MCF 10A (cell line): ENCODE results near the gene IFFO2. TPM values are rescaled to one million over a fixed set of nuclear protein-coding genes. Genes with fewer than 3 reads are reported as not detected.

Experiments
- BruUV-seq: library from RNA; stranded (reverse); fragments of 400-500 nt; replicated peaks from 2 replicates; lab custom pipeline; 2021; lab: Mats Ljungman, UMichigan
- CTCF ChIA-PET: fragments of 300-600 bp; sonication (Branson Sonifier 250); formaldehyde crosslinking; extraction: SDS; loops from one replicate; lab custom pipeline; 2021; ENCODE audit warnings: antibody characterized with exemption, inconsistent platforms; lab: Yijun Ruan, JAX
- POLR2A ChIA-PET: fragments of 300-600, 350-650 bp; sonication (Branson Sonifier 250); formaldehyde crosslinking; extraction: SDS; loops from one replicate; lab custom pipeline; 2020; ENCODE audit warnings: antibody characterized with exemption, inconsistent platforms; lab: Yijun Ruan, JAX
- DNase-seq: peaks from one replicate; pipeline ENCODE4 v3.0.0-alpha.2; 2018; ENCODE audit not compliant: unreplicated experiment
- H3K27ac Mint-ChIP-seq: one replicate; pipeline ENCODE4 v1.8.0; 2022; ENCODE audit warnings: mild to moderate bottlenecking, low read depth, mixed read lengths; ENCODE audit not compliant: unreplicated experiment
- H3K27me3 Mint-ChIP-seq: one replicate; pipeline ENCODE4 v1.8.0; 2022; ENCODE audit warnings: mixed read lengths; ENCODE audit not compliant: insufficient read depth, unreplicated experiment
- H3K36me3 Mint-ChIP-seq: one replicate; pipeline ENCODE4 v1.8.0; 2022; ENCODE audit warnings: mild to moderate bottlenecking, moderate library complexity, mixed read lengths; ENCODE audit not compliant: insufficient read depth, unreplicated experiment
- H3K4me1 Mint-ChIP-seq: one replicate; pipeline ENCODE4 v1.8.0; 2022; ENCODE audit warnings: mixed read lengths; ENCODE audit not compliant: insufficient read depth, unreplicated experiment
- H3K4me3 Mint-ChIP-seq: one replicate; pipeline ENCODE4 v1.8.0; 2022; ENCODE audit warnings: mild to moderate bottlenecking, moderate library complexity, mixed read lengths; ENCODE audit not compliant: unreplicated experiment
- H3K9me3 Mint-ChIP-seq: one replicate; pipeline ENCODE4 v1.8.0; 2022; ENCODE audit warnings: mixed read lengths; ENCODE audit not compliant: unreplicated experiment
- CTCF ChIP-seq: fragments of 200-600 bp; IDR thresholded peaks from one replicate; pipeline ENCODE4 v1.8.0; 2022; ENCODE audit warnings: antibody characterized with exemption, mild to moderate bottlenecking; ENCODE audit not compliant: unreplicated experiment
- intact Hi-C: fragments of 100-400 bp; cut with micrococcal nuclease; formaldehyde crosslinking; loops from 2 replicates; pipeline ENCODE4 v1.14.1; 2022
- total RNA-seq: library from RNA; stranded (reverse); gene quantifications from 2 replicates; pipeline ENCODE4 v1.2.3, GENCODE V29; 2022

The IFFO2 gene
- total RNA-seq, 1 experiment from 2014 or later = 21.0 TPM

DNA sequence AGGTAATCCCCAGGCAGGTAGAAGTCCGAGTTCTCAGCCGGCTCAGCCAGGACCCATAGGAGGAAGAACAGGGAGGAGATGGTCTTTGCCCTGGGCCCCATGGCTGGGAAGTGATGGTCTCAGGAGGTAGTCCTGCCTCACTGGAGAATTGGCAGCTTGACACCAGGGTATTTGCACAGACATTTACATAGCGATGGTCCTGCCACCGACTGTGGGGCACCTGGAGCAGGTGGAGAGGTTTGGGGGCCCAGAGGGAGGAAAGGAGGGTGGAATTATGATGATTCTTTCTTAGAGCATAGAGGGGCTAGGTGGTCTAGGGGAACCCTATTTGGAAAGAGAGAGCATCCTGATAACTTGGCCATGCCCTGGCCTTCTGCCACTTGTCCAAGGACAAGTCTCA is 96.9 kb downstream of the IFFO2 start, which contains the start of gene TAS1R2:
TSS of gene TAS1R2 (minus strand) at position 101 of the 400 bp plus-strand sequence. CDS start at position 101, 0 bp downstream.
- Mint-ChIP-seq H3K4me1 (no peaks in the 10 kb centered on the region), H3K9me3 (no peaks in the 10 kb centered on the region), H3K27ac (no peak within 1 kb of the TSS), H3K27me3 (peaks cover 36% of the 10 kb centered on the region), H3K36me3 (no peaks in the 10 kb centered on the region), H3K4me3 (no peak within 1 kb of the TSS)
- no TSS peak for BruUV-seq
- intact Hi-C loops = no loop called here
- POLR2A ChIA-PET = no interaction called here
- TF ChIP-seq CTCF = no peak
- DNase-seq = no peak
- CTCF ChIA-PET = no interaction called here

DNA sequence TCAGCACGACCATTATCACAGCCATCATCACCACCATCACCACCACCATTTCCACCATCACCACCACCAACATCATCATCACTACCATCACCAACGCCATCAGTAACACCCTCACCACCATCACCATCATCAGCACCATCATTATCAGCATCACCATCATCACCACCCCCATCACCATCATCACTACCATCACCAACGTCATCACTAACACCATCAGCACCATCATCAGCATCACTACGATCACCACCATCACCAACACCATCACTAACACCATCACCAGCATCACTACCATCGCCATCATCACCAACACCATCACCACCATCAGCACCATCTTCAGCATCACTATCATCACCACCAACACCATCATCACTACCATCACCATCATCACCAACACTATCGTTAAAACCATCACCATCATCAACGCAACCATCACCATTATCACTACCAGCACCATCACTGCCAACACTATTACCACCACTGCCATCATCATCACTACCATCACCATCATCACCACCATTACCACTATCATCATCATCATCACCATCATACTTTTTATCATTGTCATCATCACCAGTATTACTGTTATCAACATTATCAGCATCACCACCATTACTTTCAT is 98.3 kb downstream of the IFFO2 start:
- intact Hi-C loops = no loop called here

DNA sequence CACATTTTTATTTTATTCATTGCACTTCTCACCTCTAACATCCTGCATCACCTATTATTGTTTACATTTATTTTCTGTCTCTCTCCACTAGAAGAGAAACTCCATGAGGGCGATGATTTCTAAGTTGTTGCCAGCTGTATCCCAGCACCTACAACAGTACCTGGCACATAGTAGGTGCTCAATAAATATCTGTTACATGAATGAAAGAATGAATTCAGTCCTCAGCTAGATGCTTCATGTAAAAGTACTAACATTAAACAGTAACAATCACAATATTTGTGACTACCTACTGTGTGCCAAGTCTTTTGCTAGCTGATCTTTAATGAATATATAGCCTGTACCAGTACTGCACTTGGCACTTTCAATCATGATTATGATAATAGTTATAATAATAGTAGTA is 100.0 kb downstream of the IFFO2 start:
- Mint-ChIP-seq H3K4me3 (no peak overlapping the region), H3K4me1 (no peaks in the 10 kb centered on the region), H3K9me3 (no peaks in the 10 kb centered on the region), H3K27ac (no peak overlapping the region), H3K36me3 (no peaks in the 10 kb centered on the region), H3K27me3 (peaks cover 20% of the 10 kb centered on the region)
- no peak for TF ChIP-seq CTCF
- DNase-seq = no peak
- intact Hi-C loops = no loop called here
- no TSS peak for BruUV-seq
- CTCF ChIA-PET = interaction anchor here (0.7 kb wide), 1 partner anchor 14 kb away, joined by 3 read pairs; no protein-coding TSS in a partner anchor
- POLR2A ChIA-PET = no interaction called here

More for the DNA sequence above, 98.3 kb downstream of the IFFO2 start:
- Mint-ChIP-seq H3K27me3 (peaks cover 22% of the 10 kb centered on the region), H3K36me3 (no peaks in the 10 kb centered on the region), H3K4me1 (no peaks in the 10 kb centered on the region), H3K4me3 (no peak overlapping the region), H3K9me3 (no peaks in the 10 kb centered on the region), H3K27ac (no peak overlapping the region)
- no TSS peak for BruUV-seq
- no peak for TF ChIP-seq CTCF
- ChIA-PET POLR2A (no interaction called here), CTCF (no interaction called here)
- no peak for DNase-seq

DNA sequence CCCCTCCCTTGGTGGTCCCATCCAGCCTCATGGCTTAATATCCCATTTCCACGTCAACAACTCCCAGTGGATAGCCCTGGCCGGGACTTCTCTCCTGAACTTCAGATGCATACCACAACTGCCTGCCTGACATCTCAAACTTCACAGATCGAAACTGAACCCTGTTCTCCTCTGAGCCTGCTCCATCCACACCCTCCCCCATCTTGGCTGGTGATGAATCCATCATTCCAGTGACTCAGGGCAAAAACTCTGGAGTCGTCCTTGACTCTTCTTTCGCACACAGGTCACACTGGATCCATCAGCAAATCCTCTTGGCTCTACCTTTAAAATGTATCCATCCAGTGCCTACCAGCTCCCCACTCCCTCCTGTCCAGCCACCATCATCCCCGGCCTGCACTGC is 100.9 kb downstream of the IFFO2 start:
- Mint-ChIP-seq H3K27ac (no peak overlapping the region), H3K4me1 (no peaks in the 10 kb centered on the region), H3K27me3 (peaks cover 20% of the 10 kb centered on the region), H3K9me3 (no peaks in the 10 kb centered on the region), H3K36me3 (no peaks in the 10 kb centered on the region), H3K4me3 (no peak overlapping the region)
- ChIA-PET POLR2A (no interaction called here), CTCF (no interaction called here)
- no TSS peak for BruUV-seq
- intact Hi-C loops = no loop called here
- TF ChIP-seq CTCF = no peak
- DNase-seq = no peak
